Ovary (tissue), 3 donors: Measurements from ENCODE around the gene ARHGEF26.

Experiments
- EP300 ChIP-seq: sonication (generic); formaldehyde crosslinking; IDR thresholded peaks from one replicate; pipeline ENCODE4 v1.6.1; 2017; ENCODE audit warnings: antibody characterized with exemption
- POLR2A ChIP-seq: fragments of 450-650 bp; IDR thresholded peaks from one replicate; pipeline ENCODE4 v1.6.1; 2017; ENCODE audit warnings: antibody characterized with exemption, mild to moderate bottlenecking, moderate library complexity
- TF ChIP-seq, protein P1 (sequence below), 3 donors: fragments of 450-650 bp in 2 of 3; fragments of 200-600 bp in 1 of 3; IDR thresholded peaks; one replicate each; pipeline versions ENCODE4 v1.5.1 to v1.8.0; 2016 to 2022; ENCODE audit warnings: antibody characterized with exemption in 3 of 3, mild to moderate bottlenecking in 1 of 3
- donor health status: DM: no; HTN: no; CAD: no.

DNA sequence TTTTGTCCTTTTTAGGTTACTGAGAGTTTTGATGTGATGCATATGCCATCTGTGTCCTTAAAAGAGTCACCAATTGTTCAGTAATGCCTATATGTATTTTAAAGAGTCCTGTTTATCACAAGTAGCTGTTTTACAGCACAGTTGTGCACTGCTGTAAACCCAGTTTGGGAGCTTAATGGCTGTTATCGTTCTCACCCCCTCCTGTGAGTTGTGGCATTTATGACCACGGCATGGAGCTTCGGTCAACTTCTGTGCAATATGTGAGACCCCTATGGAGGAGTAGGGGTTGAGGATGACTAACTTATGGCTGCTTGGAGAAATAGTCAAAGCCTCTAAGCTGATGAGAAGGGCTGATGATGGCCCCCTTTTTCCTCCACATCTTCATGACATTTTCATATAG is 67.2 kb downstream of the ARHGEF26 start:
- TF ChIP-seq, protein P1, sequence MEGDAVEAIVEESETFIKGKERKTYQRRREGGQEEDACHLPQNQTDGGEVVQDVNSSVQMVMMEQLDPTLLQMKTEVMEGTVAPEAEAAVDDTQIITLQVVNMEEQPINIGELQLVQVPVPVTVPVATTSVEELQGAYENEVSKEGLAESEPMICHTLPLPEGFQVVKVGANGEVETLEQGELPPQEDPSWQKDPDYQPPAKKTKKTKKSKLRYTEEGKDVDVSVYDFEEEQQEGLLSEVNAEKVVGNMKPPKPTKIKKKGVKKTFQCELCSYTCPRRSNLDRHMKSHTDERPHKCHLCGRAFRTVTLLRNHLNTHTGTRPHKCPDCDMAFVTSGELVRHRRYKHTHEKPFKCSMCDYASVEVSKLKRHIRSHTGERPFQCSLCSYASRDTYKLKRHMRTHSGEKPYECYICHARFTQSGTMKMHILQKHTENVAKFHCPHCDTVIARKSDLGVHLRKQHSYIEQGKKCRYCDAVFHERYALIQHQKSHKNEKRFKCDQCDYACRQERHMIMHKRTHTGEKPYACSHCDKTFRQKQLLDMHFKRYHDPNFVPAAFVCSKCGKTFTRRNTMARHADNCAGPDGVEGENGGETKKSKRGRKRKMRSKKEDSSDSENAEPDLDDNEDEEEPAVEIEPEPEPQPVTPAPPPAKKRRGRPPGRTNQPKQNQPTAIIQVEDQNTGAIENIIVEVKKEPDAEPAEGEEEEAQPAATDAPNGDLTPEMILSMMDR (IDR thresholded peaks at IDR 0.05): no peak
- TF ChIP-seq EP300: no peak
- no peak for TF ChIP-seq POLR2A
